ENCODE measurements around the gene CLSTN1. TPM values are rescaled to one million over a fixed set of nuclear protein-coding genes. Genes with fewer than 3 reads are reported as not detected.

The CLSTN1 gene
- total and polyA plus RNA-seq, 2 experiments from 2014 or later, result 56.8 to 67.8 TPM

DNA sequence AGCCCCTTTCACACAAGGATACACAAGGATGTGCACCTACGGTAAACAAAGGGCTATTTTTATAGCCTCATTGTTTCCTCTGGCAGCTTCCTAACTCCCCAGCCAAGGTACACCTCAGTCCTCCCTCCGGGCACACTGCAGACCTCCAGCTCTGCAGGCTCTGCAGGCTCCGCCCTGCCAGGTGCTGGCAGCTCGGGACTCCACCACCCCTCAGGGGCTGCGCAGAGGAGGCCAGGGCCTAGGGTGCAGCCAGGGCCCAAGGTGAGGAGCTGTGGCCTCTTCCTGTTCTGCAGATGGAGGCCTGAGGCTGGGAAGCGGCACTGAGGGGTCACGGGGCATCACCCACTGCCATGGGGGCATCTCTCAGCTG, 19.8 kb upstream of the CLSTN1 start:
- Histone ChIP-seq H3K9ac (no peak overlapping the region), H3K27me3 (replicated peaks; ENCODE audit: insufficient read depth) (no peaks in the 10 kb centered on the region), H3K79me2 (ENCODE audit: insufficient read depth) (no peaks in the 10 kb centered on the region), H3K9me3 (ENCODE audit: low read depth) (no peaks in the 10 kb centered on the region), H3K36me3 (ENCODE audit: low read depth) (no peaks in the 10 kb centered on the region; the same call in 1 of the 2 replicates), H3K4me3 (no peak overlapping the region), H2AFZ (no peak overlapping the region), H3K4me1 (ENCODE audit: insufficient read depth) (no peaks in the 10 kb centered on the region), H3K27ac (no peak overlapping the region), H3K4me2 (ENCODE audit: unreplicated experiment) (no peak overlapping the region), H3K9me2 (ENCODE audit: insufficient read depth) (no peaks in the 10 kb centered on the region), H3F3A (ENCODE audit: insufficient read depth) (no peaks in the 10 kb centered on the region), H4K20me1 (ENCODE audit: insufficient read depth) (no peaks in the 10 kb centered on the region)
- no peak for DNase-seq
- in situ Hi-C loops (cut with MboI), result no loop called here
- no peak for TF ChIP-seq EZH2phosphoT487 (IDR thresholded peaks at IDR 0.05; ENCODE audit: insufficient read depth, low read depth)
- TF ChIP-seq EZH2 (IDR thresholded peaks at IDR 0.05; ENCODE audit: insufficient read depth, poor library complexity, severe bottlenecking), result no peak
- 96 to 97% methylated on average over 7 of the region's 7 CpGs for WGBS, 2 experiments (ENCODE audit: low coverage in 1 of 2, low lambda C conversion rate in 2 of 2, missing lambda C conversion rate in 2 of 2)

- no peaks in the 10 kb centered on the region for H3F3A ChIP-seq (ENCODE audit: insufficient read depth)
- no peak overlapping the region for H2AFZ ChIP-seq
- TF ChIP-seq EZH2phosphoT487 (IDR thresholded peaks at IDR 0.05; ENCODE audit: insufficient read depth, low read depth), result no peak
- no peak for TF ChIP-seq EZH2 (IDR thresholded peaks at IDR 0.05; ENCODE audit: insufficient read depth, poor library complexity, severe bottlenecking)
- no peak overlapping the region for H3K9ac ChIP-seq
- in situ Hi-C loops (cut with MboI), result no loop called here
- H3K9me2 ChIP-seq (ENCODE audit: insufficient read depth), result no peaks in the 10 kb centered on the region
- H3K4me3 ChIP-seq, result no peak overlapping the region
- 83 to 85% methylated on average over 18 of the region's 20 CpGs for WGBS, 2 experiments (ENCODE audit: low coverage in 1 of 2, low lambda C conversion rate in 2 of 2, missing lambda C conversion rate in 2 of 2)
- no peaks in the 10 kb centered on the region; the same call in 1 of the 2 replicates for H3K36me3 ChIP-seq (ENCODE audit: low read depth)
- no peak overlapping the region for H3K27ac ChIP-seq
- no peaks in the 10 kb centered on the region for H4K20me1 ChIP-seq (ENCODE audit: insufficient read depth)
- no peaks in the 10 kb centered on the region for H3K9me3 ChIP-seq (ENCODE audit: low read depth)
- H3K79me2 ChIP-seq (ENCODE audit: insufficient read depth), result no peaks in the 10 kb centered on the region
- no peak overlapping the region for H3K4me2 ChIP-seq (ENCODE audit: unreplicated experiment)
- no peaks in the 10 kb centered on the region for H3K4me1 ChIP-seq (ENCODE audit: insufficient read depth)
- H3K27me3 ChIP-seq (replicated peaks; ENCODE audit: insufficient read depth), result no peaks in the 10 kb centered on the region
- no peak for DNase-seq
These were observed 19.2 kb upstream of the CLSTN1 start for GRCh38 chr1:9842781-9843575.

- Histone ChIP-seq H3K27ac (no peak overlapping the region), H3K4me1 (ENCODE audit: insufficient read depth) (no peaks in the 10 kb centered on the region), H3F3A (ENCODE audit: insufficient read depth) (no peaks in the 10 kb centered on the region), H3K9ac (no peak overlapping the region), H3K9me3 (ENCODE audit: low read depth) (no peaks in the 10 kb centered on the region), H3K9me2 (ENCODE audit: insufficient read depth) (no peaks in the 10 kb centered on the region), H3K4me3 (no peak overlapping the region), H3K4me2 (ENCODE audit: unreplicated experiment) (no peak overlapping the region), H4K20me1 (ENCODE audit: insufficient read depth) (no peaks in the 10 kb centered on the region), H3K79me2 (ENCODE audit: insufficient read depth) (no peaks in the 10 kb centered on the region), H2AFZ (no peak overlapping the region), H3K36me3 (ENCODE audit: low read depth) (no peaks in the 10 kb centered on the region), H3K27me3 (replicated peaks; ENCODE audit: insufficient read depth) (no peaks in the 10 kb centered on the region)
- TF ChIP-seq EZH2 (IDR thresholded peaks at IDR 0.05; ENCODE audit: insufficient read depth, poor library complexity, severe bottlenecking), result no peak
- TF ChIP-seq EZH2phosphoT487 (IDR thresholded peaks at IDR 0.05; ENCODE audit: insufficient read depth, low read depth), result no peak
- in situ Hi-C loops (cut with MboI), result no loop called here
- DNase-seq, result no peak
- WGBS, 2 experiments (ENCODE audit: low coverage in 1 of 2, low lambda C conversion rate in 2 of 2, missing lambda C conversion rate in 2 of 2), result 38 to 45% methylated on average over 9 of the region's 9 CpGs
These were observed 18.4 kb upstream of the CLSTN1 start for GRCh38 chr1:9842073-9842711.

GRCh38 chr1:9841460-9841859, 17.7 kb upstream of the CLSTN1 start:
- H2AFZ ChIP-seq, result no peak overlapping the region
- no peak for DNase-seq
- no peaks in the 10 kb centered on the region for H4K20me1 ChIP-seq (ENCODE audit: insufficient read depth)
- 70 to 72% methylated on average over 2 of the region's 2 CpGs for WGBS, 2 experiments (ENCODE audit: low coverage in 1 of 2, low lambda C conversion rate in 2 of 2, missing lambda C conversion rate in 2 of 2)
- H3K27me3 ChIP-seq (replicated peaks; ENCODE audit: insufficient read depth), result no peaks in the 10 kb centered on the region
- H3K9me2 ChIP-seq (ENCODE audit: insufficient read depth), result no peaks in the 10 kb centered on the region
- TF ChIP-seq EZH2 (IDR thresholded peaks at IDR 0.05; ENCODE audit: insufficient read depth, poor library complexity, severe bottlenecking) (no peak), EZH2phosphoT487 (IDR thresholded peaks at IDR 0.05; ENCODE audit: insufficient read depth, low read depth) (no peak)
- no peak overlapping the region for H3K4me2 ChIP-seq (ENCODE audit: unreplicated experiment)
- in situ Hi-C loops (cut with MboI), result no loop called here
- no peak overlapping the region for H3K9ac ChIP-seq
- H3K79me2 ChIP-seq (ENCODE audit: insufficient read depth), result no peaks in the 10 kb centered on the region
- no peaks in the 10 kb centered on the region for H3K9me3 ChIP-seq (ENCODE audit: low read depth)
- H3K4me3 ChIP-seq, result no peak overlapping the region
- no peak overlapping the region for H3K27ac ChIP-seq
- H3K36me3 ChIP-seq (ENCODE audit: low read depth), result no peaks in the 10 kb centered on the region
- no peaks in the 10 kb centered on the region for H3F3A ChIP-seq (ENCODE audit: insufficient read depth)
- no peaks in the 10 kb centered on the region for H3K4me1 ChIP-seq (ENCODE audit: insufficient read depth)
